AG04449 (cell line): ENCODE data around the gene CHD2.

Experiments used
- CTCF ChIA-PET: fragments of 350-600 bp; formaldehyde crosslinking; extraction: SDS; loops from one replicate; lab custom pipeline; 2021; ENCODE audit warnings: antibody characterized with exemption; lab: Yijun Ruan, JAX
- POLR2A ChIA-PET: fragments of 400-600, 350-600 bp; formaldehyde crosslinking; extraction: SDS; loops from one replicate; lab custom pipeline; 2020; ENCODE audit warnings: antibody characterized with exemption, inconsistent platforms; lab: Yijun Ruan, JAX
- DNase-seq: peaks from one replicate; pipeline ENCODE4 v3.0.0-alpha.2; 2010; ENCODE audit warnings: low read depth, low spot score
- H3K4me3 ChIP-seq: 2 replicates; pipeline ENCODE4 v1.5.1; 2011; ENCODE audit warnings: low read depth, mild to moderate bottlenecking, control low read depth, low read length
- CTCF ChIP-seq: IDR thresholded peaks from one replicate; pipeline ENCODE4 v1.5.1; 2011; ENCODE audit warnings: mild to moderate bottlenecking, moderate library complexity, low read length, control low read depth, inconsistent platforms; ENCODE audit not compliant: insufficient read depth; ENCODE audit errors: missing control alignments

The CHD2 gene

GRCh38 chr15:92896561-92896960, 3.6 kb upstream of the CHD2 start:
- CTCF ChIA-PET: interaction anchor here (0.8 to 1.0 kb wide), 3 partner anchors 14 to 99 kb away, joined by 3 to 4 read pairs (median 3); no protein-coding TSS in a partner anchor
- POLR2A ChIA-PET: interaction anchor here (1.6 kb wide), 1 partner anchor 14 kb away, joined by 8 read pairs; no protein-coding TSS in a partner anchor
- no peak overlapping the region for H3K4me3 ChIP-seq

GRCh38 chr15:92897620-92898019, 2.5 kb upstream of the CHD2 start:
- no peak overlapping the region for H3K4me3 ChIP-seq
- ChIA-PET CTCF (interaction anchor here (1.2 to 1.4 kb wide), 2 partner anchors 89 to 100 kb away, joined by 6 to 7 read pairs; no protein-coding TSS in a partner anchor), POLR2A (interaction anchor here (0.9 to 1.6 kb wide), 2 partner anchors 15 to 89 kb away, joined by 3 to 8 read pairs; no protein-coding TSS in a partner anchor)
- TF ChIP-seq CTCF: no peak
- DNase-seq: no peak

More at GRCh38 chr15:92896561-92896960, 3.6 kb upstream of the CHD2 start:
- DNase-seq: no peak
- no peak for TF ChIP-seq CTCF

- TF ChIP-seq CTCF: no peak
- no peak overlapping the region for H3K4me3 ChIP-seq
- DNase-seq: no peak
- CTCF ChIA-PET: interaction anchor here (1.0 to 2.7 kb wide), 8 partner anchors 10 to 102 kb away, joined by 3 to 10 read pairs (median 5); no protein-coding TSS in a partner anchor
- POLR2A ChIA-PET: interaction anchor here (0.8 to 5.2 kb wide), 9 partner anchors 8 to 97 kb away, joined by 3 to 50 read pairs (median 7); no protein-coding TSS in a partner anchor
Measured at GRCh38 chr15:92898988-92899582, 1.0 kb upstream of the CHD2 start.

GRCh38 chr15:92899601-92899947, 550 bp upstream of the CHD2 start:
- ChIA-PET CTCF (interaction anchor here (0.7 to 2.7 kb wide), 8 partner anchors 11 to 102 kb away, joined by 3 to 10 read pairs (median 3); no protein-coding TSS in a partner anchor), POLR2A (interaction anchor here (0.8 to 5.2 kb wide), 12 partner anchors 9 to 98 kb away, joined by 3 to 50 read pairs (median 6); no protein-coding TSS in a partner anchor)
- DNase-seq: no peak
- no peak for TF ChIP-seq CTCF
- H3K4me3 ChIP-seq: no peak overlapping the region

- H3K4me3 ChIP-seq: peak overlapping the region; percentile 66
- DNase-seq: no peak
- POLR2A ChIA-PET: interaction anchor here (0.6 to 5.2 kb wide), 11 partner anchors 8 to 99 kb away, joined by 3 to 50 read pairs (median 6); no protein-coding TSS in a partner anchor
- TF ChIP-seq CTCF: no peak
- CTCF ChIA-PET: interaction anchor here (0.7 to 2.7 kb wide), 6 partner anchors 12 to 104 kb away, joined by 3 to 10 read pairs (median 6); no protein-coding TSS in a partner anchor
Measured at GRCh38 chr15:92900731-92901071, 577 bp downstream of the CHD2 start.
